Measurements from ENCODE around the gene MRPS21.
"Not testable (repeated sequence)": the region's sequence is repeated elsewhere in the genome, so short reads cannot be mapped to it uniquely, and the experiment has no call there.

The MRPS21 gene

GRCh38 chr1:150281221-150281757 is 12.4 kb upstream of the MRPS21 start:
- FAIRE-seq (no peak), DNase-seq (ENCODE audit: insufficient read length, low spot score) (peak; percentile 45)

GRCh38 chr1:150281758-150282557 is 11.7 kb upstream of the MRPS21 start, which contains the start of gene CIART:
Gene CIART, plus strand, starts transcription at chr1:150282554. Its CDS starts 714 bp downstream, at chr1:150283268.
- DNase-seq (ENCODE audit: insufficient read length, low spot score) (peak; percentile 94), FAIRE-seq (peak; percentile 96)

GRCh38 chr1:150282558-150282958 is 11.1 kb upstream of the MRPS21 start:
- no peak for FAIRE-seq

GRCh38 chr1:150283260-150283659 is 10.4 kb upstream of the MRPS21 start:
- no peak for FAIRE-seq
- DNase-seq (ENCODE audit: insufficient read length, low spot score), result no peak

More at GRCh38 chr1:150282558-150282958, 11.1 kb upstream of the MRPS21 start:
- no peak for DNase-seq (ENCODE audit: insufficient read length, low spot score)

- no peak for FAIRE-seq
- no peak for DNase-seq (ENCODE audit: insufficient read length, low spot score)
These were observed 5.3 kb upstream of the MRPS21 start for GRCh38 chr1:150288382-150288781.

- FAIRE-seq (no peak), DNase-seq (ENCODE audit: insufficient read length, low spot score) (no peak)
These were observed 4.8 kb upstream of the MRPS21 start for GRCh38 chr1:150288822-150289221.

- DNase-seq (ENCODE audit: insufficient read length, low spot score) (no peak), FAIRE-seq (no peak)
These were observed 1.8 kb downstream of the MRPS21 start for GRCh38 chr1:150295476-150295875.

GRCh38 chr1:150299716-150300115 is 6.1 kb downstream of the MRPS21 start:
- DNase-seq (ENCODE audit: insufficient read length, low spot score) (no peak), FAIRE-seq (no peak)

- no peak for FAIRE-seq
- no peak for DNase-seq (ENCODE audit: insufficient read length, low spot score)
These were observed 8.7 kb downstream of the MRPS21 start for GRCh38 chr1:150302338-150302737.

- DNase-seq (ENCODE audit: insufficient read length, low spot score), result no peak
- FAIRE-seq, result no peak
These were observed 9.2 kb downstream of the MRPS21 start for GRCh38 chr1:150302902-150303301.

- not testable (repeated sequence) for DNase-seq (ENCODE audit: insufficient read length, low spot score); FAIRE-seq
These were observed 14.9 kb downstream of the MRPS21 start for GRCh38 chr1:150308585-150308984.

GRCh38 chr1:150309758-150310508 is 16.3 kb downstream of the MRPS21 start:
- DNase-seq (ENCODE audit: insufficient read length, low spot score) (no peak), FAIRE-seq (no peak)

GRCh38 chr1:150311762-150312161 is 18.1 kb downstream of the MRPS21 start:
- DNase-seq (ENCODE audit: insufficient read length, low spot score) (no peak), FAIRE-seq (no peak)

GRCh38 chr1:150314691-150315090 is 21.0 kb downstream of the MRPS21 start:
- FAIRE-seq; DNase-seq (ENCODE audit: insufficient read length, low spot score): not testable (repeated sequence)

GRCh38 chr1:150320667-150320978 is 27.0 kb downstream of the MRPS21 start:
- DNase-seq (ENCODE audit: insufficient read length, low spot score), result no peak
- no peak for FAIRE-seq

GRCh38 chr1:150321826-150322166 is 28.1 kb downstream of the MRPS21 start:
- DNase-seq (ENCODE audit: insufficient read length, low spot score) (no peak), FAIRE-seq (no peak)

GRCh38 chr1:150322310-150322709 is 28.6 kb downstream of the MRPS21 start:
- no peak for FAIRE-seq
- no peak for DNase-seq (ENCODE audit: insufficient read length, low spot score)

- DNase-seq (ENCODE audit: insufficient read length, low spot score), result no peak
- FAIRE-seq, result no peak
These were observed 39.1 kb downstream of the MRPS21 start for GRCh38 chr1:150332651-150333290.

- DNase-seq (ENCODE audit: insufficient read length, low spot score), result no peak
- no peak for FAIRE-seq
These were observed 52.7 kb downstream of the MRPS21 start for GRCh38 chr1:150346316-150346715.

- no peak for DNase-seq (ENCODE audit: insufficient read length, low spot score)
These were observed 59.2 kb downstream of the MRPS21 start for GRCh38 chr1:150352866-150353265.

More at GRCh38 chr1:150352866-150353265, 59.2 kb downstream of the MRPS21 start:
- no peak for FAIRE-seq
